Panc1 (cell line): ENCODE data around the gene HMGA1.

Experiments
- CTCF ChIP-seq: fragments of 450-650 bp; IDR thresholded peaks from 2 replicates; pipeline ENCODE4 v1.5.1; 2017; ENCODE audit warnings: mild to moderate bottlenecking
- POLR2AphosphoS5 ChIP-seq: IDR thresholded peaks from 2 replicates; pipeline ENCODE4 v1.6.1; 2012; ENCODE audit warnings: mild to moderate bottlenecking, low read depth, low read length, moderate library complexity
- SIN3A ChIP-seq: IDR thresholded peaks from 2 replicates; pipeline ENCODE4 v1.6.1; 2012; ENCODE audit warnings: low read depth, mild to moderate bottlenecking, low read length, moderate library complexity, borderline replicate concordance; ENCODE audit not compliant: insufficient read depth
- TCF7L2 ChIP-seq: IDR thresholded peaks from 2 replicates; pipeline ENCODE4 v1.6.1; 2011; ENCODE audit warnings: mild to moderate bottlenecking, low read depth, low read length, inconsistent platforms

- TF ChIP-seq CTCF (no peak), POLR2AphosphoS5 (no peak), SIN3A (no peak), TCF7L2 (no peak)
Observed at GRCh38 chr6:34218691-34219090, 18.0 kb upstream of the HMGA1 start.
